ENCODE measurements around the gene ISYNA1. TPM values are rescaled to one million over a fixed set of nuclear protein-coding genes. Genes with fewer than 3 reads are reported as not detected.

ISYNA1 gene
- total and polyA plus RNA-seq, 2 of the 13 experiments (the other 11 are each of a cell fraction or from before 2014, with no cell fraction given): 29.6 to 48.5 TPM

- TF ChIP-seq, protein P1, sequence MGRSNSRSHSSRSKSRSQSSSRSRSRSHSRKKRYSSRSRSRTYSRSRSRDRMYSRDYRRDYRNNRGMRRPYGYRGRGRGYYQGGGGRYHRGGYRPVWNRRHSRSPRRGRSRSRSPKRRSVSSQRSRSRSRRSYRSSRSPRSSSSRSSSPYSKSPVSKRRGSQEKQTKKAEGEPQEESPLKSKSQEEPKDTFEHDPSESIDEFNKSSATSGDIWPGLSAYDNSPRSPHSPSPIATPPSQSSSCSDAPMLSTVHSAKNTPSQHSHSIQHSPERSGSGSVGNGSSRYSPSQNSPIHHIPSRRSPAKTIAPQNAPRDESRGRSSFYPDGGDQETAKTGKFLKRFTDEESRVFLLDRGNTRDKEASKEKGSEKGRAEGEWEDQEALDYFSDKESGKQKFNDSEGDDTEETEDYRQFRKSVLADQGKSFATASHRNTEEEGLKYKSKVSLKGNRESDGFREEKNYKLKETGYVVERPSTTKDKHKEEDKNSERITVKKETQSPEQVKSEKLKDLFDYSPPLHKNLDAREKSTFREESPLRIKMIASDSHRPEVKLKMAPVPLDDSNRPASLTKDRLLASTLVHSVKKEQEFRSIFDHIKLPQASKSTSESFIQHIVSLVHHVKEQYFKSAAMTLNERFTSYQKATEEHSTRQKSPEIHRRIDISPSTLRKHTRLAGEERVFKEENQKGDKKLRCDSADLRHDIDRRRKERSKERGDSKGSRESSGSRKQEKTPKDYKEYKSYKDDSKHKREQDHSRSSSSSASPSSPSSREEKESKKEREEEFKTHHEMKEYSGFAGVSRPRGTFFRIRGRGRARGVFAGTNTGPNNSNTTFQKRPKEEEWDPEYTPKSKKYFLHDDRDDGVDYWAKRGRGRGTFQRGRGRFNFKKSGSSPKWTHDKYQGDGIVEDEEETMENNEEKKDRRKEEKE (IDR thresholded peaks at IDR 0.05): no peak
- TF ChIP-seq ZNF883 (CRISPR knock-in tag; IDR thresholded peaks at IDR 0.05; ENCODE audit: not compliant biosample characterization) (peak; percentile 91), HNRNPH1 (optimal IDR thresholded peaks at IDR 0.05; ENCODE audit: low read depth, low read length) (no peak), ZNF430 (CRISPR knock-in tag; IDR thresholded peaks at IDR 0.05) (peak; percentile 84; the same call in 1 of the 2 replicates), MTF1 (CRISPR knock-in tag; IDR thresholded peaks at IDR 0.05) (peak; percentile 95), ZNF513 (CRISPR knock-in tag; conservative IDR thresholded peaks at IDR 0.05) (peak; percentile 49; the same call in 1 of the 2 replicates), RAD51 (IDR thresholded peaks at IDR 0.05; ENCODE audit: borderline replicate concordance) (no peak), NFKB2 (CRISPR knock-in tag; IDR thresholded peaks at IDR 0.05; ENCODE audit: borderline replicate concordance) (peak; percentile 97; the same call in 1 of the 2 replicates), ZNF576 (CRISPR knock-in tag; IDR thresholded peaks at IDR 0.05) (peak; percentile 61; the same call in 1 of the 2 replicates), ZNF333 (CRISPR knock-in tag; IDR thresholded peaks at IDR 0.05; ENCODE audit: borderline replicate concordance) (peak; percentile 71; the same call in 1 of the 2 replicates), HOMEZ (CRISPR knock-in tag; IDR thresholded peaks at IDR 0.05; ENCODE audit: low read depth) (no peak; the same call in 1 of the 2 replicates), ZNF556 (CRISPR knock-in tag; IDR thresholded peaks at IDR 0.05; ENCODE audit: borderline replicate concordance) (peak; percentile 92), CENPX (CRISPR knock-in tag; IDR thresholded peaks at IDR 0.05) (no peak), ZZZ3 (CRISPR knock-in tag; IDR thresholded peaks at IDR 0.05; ENCODE audit: borderline replicate concordance) (no peak), ELF1 (CRISPR knock-in tag; IDR thresholded peaks at IDR 0.05) (no peak)
- TF ChIP-seq, protein P2, sequence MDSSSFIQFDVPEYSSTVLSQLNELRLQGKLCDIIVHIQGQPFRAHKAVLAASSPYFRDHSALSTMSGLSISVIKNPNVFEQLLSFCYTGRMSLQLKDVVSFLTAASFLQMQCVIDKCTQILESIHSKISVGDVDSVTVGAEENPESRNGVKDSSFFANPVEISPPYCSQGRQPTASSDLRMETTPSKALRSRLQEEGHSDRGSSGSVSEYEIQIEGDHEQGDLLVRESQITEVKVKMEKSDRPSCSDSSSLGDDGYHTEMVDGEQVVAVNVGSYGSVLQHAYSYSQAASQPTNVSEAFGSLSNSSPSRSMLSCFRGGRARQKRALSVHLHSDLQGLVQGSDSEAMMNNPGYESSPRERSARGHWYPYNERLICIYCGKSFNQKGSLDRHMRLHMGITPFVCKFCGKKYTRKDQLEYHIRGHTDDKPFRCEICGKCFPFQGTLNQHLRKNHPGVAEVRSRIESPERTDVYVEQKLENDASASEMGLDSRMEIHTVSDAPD (CRISPR knock-in tag; IDR thresholded peaks at IDR 0.05): peak; percentile 83; the same call in 1 of the 2 replicates
Observed at GRCh38 chr19:18388100-18388959, 49.6 kb downstream of the ISYNA1 start (continued).
